Mucosa of gallbladder (tissue), 1 donor: Measurements from ENCODE around the gene METTL1. TPM values are rescaled to one million over a fixed set of nuclear protein-coding genes. Genes with fewer than 3 reads are reported as not detected.
"Not testable (repeated sequence)": the region's sequence is repeated elsewhere in the genome, so short reads cannot be mapped to it uniquely, and the experiment has no call there.

Experiments
- DNase-seq: peaks from one replicate; pipeline ENCODE4 v3.0.0-alpha.2; 2020; ENCODE audit warnings: low spot score
- total RNA-seq: library from RNA; stranded (reverse); gene quantifications from one replicate; pipeline ENCODE4 v1.2.1, GENCODE V29; 2021
- donor health status: DM: no; HTN: no; CAD: no.

The METTL1 gene
- total RNA-seq, 1 donor from 2014 or later, result 9.2 TPM

GRCh38 chr12:57724003-57724935, 47.6 kb downstream of the METTL1 start:
- DNase-seq, result no peak

DNA sequence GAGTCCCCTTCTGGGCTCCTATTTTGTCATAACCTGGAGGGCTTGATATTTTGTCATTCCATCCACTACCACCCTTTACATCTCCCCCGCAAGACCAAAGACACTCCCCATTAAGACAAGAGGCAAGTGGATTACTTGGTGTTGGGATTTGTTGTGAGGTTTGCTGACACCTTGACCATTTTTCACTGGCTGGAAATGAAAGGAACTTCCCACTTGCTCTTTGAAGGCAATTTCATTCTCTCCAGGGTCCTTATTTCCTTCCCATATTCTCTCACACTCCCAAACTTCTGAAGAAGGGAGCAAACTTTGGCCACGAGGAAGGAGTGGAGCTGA, 48.3 kb downstream of the METTL1 start:
- DNase-seq, result no peak

DNA sequence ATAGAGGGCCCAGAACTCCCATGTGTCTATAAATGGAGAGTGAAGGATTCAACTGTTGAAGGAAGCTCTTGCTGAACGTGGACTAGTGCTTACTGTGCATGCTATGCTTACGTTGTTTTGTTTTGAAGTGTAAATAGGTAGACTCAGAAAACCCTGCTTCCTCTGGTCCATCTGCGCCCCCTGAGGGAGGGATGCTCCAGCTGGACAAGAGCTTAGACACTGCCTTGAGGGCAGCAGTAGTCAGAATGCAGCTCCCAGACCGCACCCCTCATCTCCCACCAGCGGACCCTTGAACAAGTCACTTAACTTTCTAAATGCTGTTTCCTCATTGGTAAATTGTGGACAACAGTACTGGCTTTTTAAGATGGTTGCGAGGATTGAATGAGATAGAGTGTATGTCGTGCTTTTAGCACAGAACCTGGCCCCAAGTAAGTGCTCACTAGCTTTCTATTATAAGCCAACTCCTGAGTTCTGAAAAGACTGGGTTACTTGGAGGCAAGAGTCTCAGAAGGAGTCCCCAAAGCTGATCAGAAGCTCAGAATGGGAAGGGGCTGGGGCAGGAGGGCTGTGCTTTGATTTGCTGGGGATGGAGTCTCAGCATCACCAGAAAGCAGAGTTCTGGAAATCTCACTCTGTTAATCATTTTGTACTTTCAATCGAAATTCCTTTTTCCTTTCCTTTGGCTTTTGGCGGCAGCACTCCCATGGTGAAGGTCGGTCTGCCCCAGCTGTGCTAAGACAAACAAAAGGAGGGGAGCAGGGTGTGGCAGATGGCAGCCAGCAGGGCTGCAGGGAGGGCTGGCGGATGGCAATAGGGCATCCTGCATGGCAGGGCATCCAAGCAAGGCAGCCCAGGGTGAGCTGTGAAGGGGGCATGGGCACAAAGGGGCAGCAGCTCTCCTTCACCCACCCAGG, 48.9 kb downstream of the METTL1 start:
- no peak for DNase-seq

GRCh38 chr12:57721846-57722608, 49.9 kb downstream of the METTL1 start:
- DNase-seq, result not testable (repeated sequence)

GRCh38 chr12:57720606-57721595, 51.0 kb downstream of the METTL1 start:
- no peak for DNase-seq

GRCh38 chr12:57719777-57720605, 51.9 kb downstream of the METTL1 start:
- DNase-seq, result no peak

- no peak for DNase-seq
Observed at GRCh38 chr12:57718641-57719528, 53.0 kb downstream of the METTL1 start.

Other genes starting within 250 kb of the METTL1 start
- 115 TPM for gene MBD6, start 249.3 kb downstream of the METTL1 start, total RNA-seq
- 135 TPM for gene DCTN2, start 224.9 kb downstream of the METTL1 start, total RNA-seq
- gene KIF5A, start 222.1 kb downstream of the METTL1 start, total RNA-seq, result 0.81 TPM
- gene PIP4K2C, start 180.9 kb downstream of the METTL1 start, total RNA-seq, result 36.1 TPM
- 31.2 TPM for gene DTX3, start 167.3 kb downstream of the METTL1 start, total RNA-seq
- 26.2 TPM for gene ARHGEF25, start 160.7 kb downstream of the METTL1 start, total RNA-seq
- 1.3 TPM for gene B4GALNT1, start 138.9 kb downstream of the METTL1 start, total RNA-seq
- 249 TPM for gene OS9, start 78.0 kb downstream of the METTL1 start, total RNA-seq
- gene AGAP2, start 33.4 kb downstream of the METTL1 start, total RNA-seq, result 2.6 TPM
- gene TSPAN31, start 27.1 kb downstream of the METTL1 start, total RNA-seq, result 44.8 TPM
- gene CDK4, start 19.8 kb downstream of the METTL1 start, total RNA-seq, result 67.8 TPM
- 24.6 TPM for gene MARCHF9, start 17.0 kb downstream of the METTL1 start, total RNA-seq
- 1.6 TPM for gene CYP27B1, start 5.0 kb downstream of the METTL1 start, total RNA-seq
- gene EEF1AKMT3, start 509 bp upstream of the METTL1 start, total RNA-seq, result 7.0 TPM
- gene TSFM, start 10.7 kb upstream of the METTL1 start, total RNA-seq, result 29.3 TPM
- 12.0 TPM for gene AVIL, start 46.6 kb upstream of the METTL1 start, total RNA-seq
- gene CTDSP2, start 74.6 kb upstream of the METTL1 start, total RNA-seq, result 150 TPM
- gene ATP23, start 169.5 kb upstream of the METTL1 start, total RNA-seq, result 5.2 TPM